Hepatocyte (in vitro differentiated cells): ENCODE data around the gene TMA16.

Experiments used
- CTCF ChIP-seq: fragments of 200-600 bp; sonication (generic); IDR thresholded peaks from 2 replicates; pipeline ENCODE4 v1.5.1; 2016; ENCODE audit warnings: antibody characterized with exemption, mild to moderate bottlenecking; ENCODE audit not compliant: poor library complexity
- EZH2 ChIP-seq: fragments of 200-600 bp; sonication (generic); IDR thresholded peaks from 2 replicates; pipeline ENCODE4 v1.6.1; 2016; ENCODE audit warnings: antibody characterized with exemption, mild to moderate bottlenecking, borderline replicate concordance
- EZH2phosphoT487 ChIP-seq: fragments of 200-600 bp; sonication (generic); IDR thresholded peaks from one replicate; pipeline ENCODE4 v1.6.1; 2018; ENCODE audit warnings: antibody characterized with exemption, mild to moderate bottlenecking, low read depth, moderate library complexity; ENCODE audit not compliant: unreplicated experiment, severe bottlenecking

DNA sequence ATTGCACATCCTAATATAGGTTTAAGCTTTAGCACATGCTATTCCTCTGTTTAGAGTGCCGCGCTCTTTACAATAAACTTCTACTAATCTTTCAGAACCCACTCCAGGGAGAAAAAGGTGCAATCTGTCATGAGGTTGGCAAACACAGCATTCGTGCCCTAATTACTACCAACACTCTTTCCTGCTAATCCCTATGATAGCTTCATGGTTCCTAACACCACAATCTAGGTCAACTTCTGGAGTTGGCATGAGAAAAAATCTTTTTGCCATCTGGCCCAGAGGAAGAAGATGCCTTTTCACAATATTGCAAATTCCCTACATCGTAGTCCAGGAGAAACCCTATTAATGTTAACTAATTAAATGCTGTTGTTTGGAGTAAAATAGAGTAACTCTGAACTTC is 39.6 kb downstream of the TMA16 start:
- TF ChIP-seq CTCF (no peak), EZH2 (no peak), EZH2phosphoT487 (no peak)
